SK-N-SH treated with all-trans-retinoic acid at 6 μM for 48 hours (cell line): ENCODE data around the gene PTPRCAP.

ENCODE experiments used
- ATAC-seq: fragments of 200-7000 bp; cut with Tn5 transposase; 3 replicates; pipeline ENCODE4 v1.9.1; 2020; ENCODE audit warnings: mild to moderate bottlenecking, moderate library complexity
- ARNTL ChIP-seq: fragments of 450-650 bp; formaldehyde crosslinking; IDR thresholded peaks from 2 replicates; pipeline ENCODE4 v1.5.0; 2020; ENCODE audit warnings: low read depth, mild to moderate bottlenecking, moderate library complexity, borderline replicate concordance
- BACH2 ChIP-seq: fragments of 250-450 bp; sonication (Bioruptor Pico); IDR thresholded peaks from 2 replicates; pipeline ENCODE4 v1.9.0; 2021; ENCODE audit warnings: mild to moderate bottlenecking, borderline replicate concordance
- CSDC2 ChIP-seq: fragments of 250-450 bp; sonication (Bioruptor Pico); IDR thresholded peaks from 2 replicates; pipeline ENCODE4 v1.5.0; 2020; ENCODE audit warnings: mild to moderate bottlenecking, moderate library complexity
- ESRRG ChIP-seq: fragments of 250-450 bp; sonication (Bioruptor Pico); IDR thresholded peaks from 2 replicates; pipeline ENCODE4 v1.6.1; 2021; ENCODE audit warnings: mild to moderate bottlenecking
- ISL1 ChIP-seq: fragments of 250-450 bp; sonication (Bioruptor Pico); IDR thresholded peaks from 2 replicates; pipeline ENCODE4 v2.1.2; 2022; ENCODE audit warnings: mild to moderate bottlenecking, moderate library complexity
- OSR1 ChIP-seq: fragments of 250-450 bp; sonication (Bioruptor Pico); IDR thresholded peaks from 2 replicates; pipeline ENCODE4 v1.8.0; 2022; ENCODE audit warnings: moderate library complexity, mild to moderate bottlenecking, inconsistent platforms
- RARB ChIP-seq: fragments of 250-450 bp; sonication (Bioruptor Pico); IDR thresholded peaks from 2 replicates; pipeline ENCODE4 v1.8.0; 2021; ENCODE audit warnings: mild to moderate bottlenecking, moderate library complexity
- SNAI2 ChIP-seq: fragments of 250-450 bp; sonication (Bioruptor Pico); IDR thresholded peaks from 2 replicates; pipeline ENCODE4 v1.5.0; 2020; ENCODE audit warnings: mild to moderate bottlenecking, moderate library complexity
- TCF4 ChIP-seq: fragments of 250-450 bp; sonication (Bioruptor Pico); IDR thresholded peaks from 2 replicates; pipeline ENCODE4 v1.8.0; 2021; ENCODE audit warnings: mild to moderate bottlenecking, moderate library complexity, borderline replicate concordance
- TOX ChIP-seq: fragments of 250-450 bp; sonication (Bioruptor Pico); IDR thresholded peaks from 2 replicates; pipeline ENCODE4 v1.8.0; 2021; ENCODE audit warnings: mild to moderate bottlenecking, moderate library complexity, borderline replicate concordance
- ZC3H10 ChIP-seq: fragments of 250-450 bp; sonication (Bioruptor Pico); IDR thresholded peaks from 2 replicates; pipeline ENCODE4 v1.5.1; 2021; ENCODE audit warnings: mild to moderate bottlenecking, moderate library complexity
- ZFP3 ChIP-seq: fragments of 250-450 bp; sonication (Bioruptor Pico); IDR thresholded peaks from 2 replicates; pipeline ENCODE4 v1.5.0; 2020; ENCODE audit warnings: mild to moderate bottlenecking, moderate library complexity
- ZFP30 ChIP-seq: fragments of 450-650 bp; formaldehyde crosslinking; IDR thresholded peaks from 2 replicates; pipeline ENCODE4 v1.5.0; 2022; ENCODE audit warnings: mild to moderate bottlenecking, moderate library complexity
- ZNF565 ChIP-seq: fragments of 450-650 bp; formaldehyde crosslinking; conservative IDR thresholded peaks from 2 replicates; pipeline ENCODE4 v1.5.0; 2020; ENCODE audit warnings: low read depth, mild to moderate bottlenecking, moderate library complexity
- ZNF70 ChIP-seq: fragments of 450-650 bp; formaldehyde crosslinking; IDR thresholded peaks from 2 replicates; pipeline ENCODE4 v1.5.0; 2020; ENCODE audit warnings: mild to moderate bottlenecking, moderate library complexity
- ZNF8 ChIP-seq: fragments of 450-650 bp; formaldehyde crosslinking; IDR thresholded peaks from 2 replicates; pipeline ENCODE4 v1.5.0; 2020; ENCODE audit warnings: mild to moderate bottlenecking, moderate library complexity
- TF ChIP-seq, protein P1 (sequence below): fragments of 250-450 bp; sonication (Bioruptor Pico); IDR thresholded peaks from 2 replicates; pipeline ENCODE4 v1.5.0; 2020; ENCODE audit warnings: mild to moderate bottlenecking, moderate library complexity
- TF ChIP-seq, protein P2 (sequence below): fragments of 250-450 bp; sonication (Bioruptor Pico); IDR thresholded peaks from 2 replicates; pipeline ENCODE4 v1.5.1; 2020; ENCODE audit warnings: low read depth, mild to moderate bottlenecking, moderate library complexity
- TF ChIP-seq, protein P3 (sequence below): fragments of 250-450 bp; sonication (Bioruptor Pico); IDR thresholded peaks from 2 replicates; pipeline ENCODE4 v1.5.1; 2021; ENCODE audit warnings: mild to moderate bottlenecking, moderate library complexity
- TF ChIP-seq, protein P4 (sequence below): fragments of 250-450 bp; sonication (Bioruptor Pico); IDR thresholded peaks from 2 replicates; pipeline ENCODE4 v1.8.0; 2020; ENCODE audit warnings: mild to moderate bottlenecking, moderate library complexity, borderline replicate concordance
- TF ChIP-seq, protein P5 (sequence below): fragments of 250-450 bp; sonication (Bioruptor Pico); IDR thresholded peaks from 2 replicates; pipeline ENCODE4 v1.8.0; 2021; ENCODE audit warnings: low read depth, mild to moderate bottlenecking, moderate library complexity, borderline replicate concordance

PTPRCAP gene

DNA sequence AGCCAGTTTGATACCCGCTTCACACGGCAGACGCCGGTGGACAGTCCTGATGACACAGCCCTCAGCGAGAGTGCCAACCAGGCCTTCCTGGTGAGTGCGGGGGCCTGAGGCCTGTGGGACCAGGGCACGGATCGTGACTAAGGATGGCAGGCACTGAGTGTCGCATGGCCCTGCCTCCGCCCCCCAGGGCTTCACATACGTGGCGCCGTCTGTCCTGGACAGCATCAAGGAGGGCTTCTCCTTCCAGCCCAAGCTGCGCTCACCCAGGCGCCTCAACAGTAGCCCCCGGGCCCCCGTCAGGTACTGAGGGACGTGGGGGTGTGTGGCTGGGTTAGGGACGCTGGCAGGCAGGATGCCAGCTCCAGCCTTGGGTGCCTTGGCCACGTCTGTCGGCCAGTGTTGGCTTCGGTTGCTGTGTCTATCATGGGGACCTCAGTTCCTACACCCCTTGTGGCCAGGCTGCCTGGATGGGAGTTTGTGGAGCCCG is 3.0 kb downstream of the PTPRCAP start:
- TF ChIP-seq, protein P1, sequence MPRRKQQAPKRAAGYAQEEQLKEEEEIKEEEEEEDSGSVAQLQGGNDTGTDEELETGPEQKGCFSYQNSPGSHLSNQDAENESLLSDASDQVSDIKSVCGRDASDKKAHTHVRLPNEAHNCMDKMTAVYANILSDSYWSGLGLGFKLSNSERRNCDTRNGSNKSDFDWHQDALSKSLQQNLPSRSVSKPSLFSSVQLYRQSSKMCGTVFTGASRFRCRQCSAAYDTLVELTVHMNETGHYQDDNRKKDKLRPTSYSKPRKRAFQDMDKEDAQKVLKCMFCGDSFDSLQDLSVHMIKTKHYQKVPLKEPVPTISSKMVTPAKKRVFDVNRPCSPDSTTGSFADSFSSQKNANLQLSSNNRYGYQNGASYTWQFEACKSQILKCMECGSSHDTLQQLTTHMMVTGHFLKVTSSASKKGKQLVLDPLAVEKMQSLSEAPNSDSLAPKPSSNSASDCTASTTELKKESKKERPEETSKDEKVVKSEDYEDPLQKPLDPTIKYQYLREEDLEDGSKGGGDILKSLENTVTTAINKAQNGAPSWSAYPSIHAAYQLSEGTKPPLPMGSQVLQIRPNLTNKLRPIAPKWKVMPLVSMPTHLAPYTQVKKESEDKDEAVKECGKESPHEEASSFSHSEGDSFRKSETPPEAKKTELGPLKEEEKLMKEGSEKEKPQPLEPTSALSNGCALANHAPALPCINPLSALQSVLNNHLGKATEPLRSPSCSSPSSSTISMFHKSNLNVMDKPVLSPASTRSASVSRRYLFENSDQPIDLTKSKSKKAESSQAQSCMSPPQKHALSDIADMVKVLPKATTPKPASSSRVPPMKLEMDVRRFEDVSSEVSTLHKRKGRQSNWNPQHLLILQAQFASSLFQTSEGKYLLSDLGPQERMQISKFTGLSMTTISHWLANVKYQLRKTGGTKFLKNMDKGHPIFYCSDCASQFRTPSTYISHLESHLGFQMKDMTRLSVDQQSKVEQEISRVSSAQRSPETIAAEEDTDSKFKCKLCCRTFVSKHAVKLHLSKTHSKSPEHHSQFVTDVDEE (CRISPR knock-in tag), result no peak
- no peak for TF ChIP-seq CSDC2
- TF ChIP-seq, protein P2, sequence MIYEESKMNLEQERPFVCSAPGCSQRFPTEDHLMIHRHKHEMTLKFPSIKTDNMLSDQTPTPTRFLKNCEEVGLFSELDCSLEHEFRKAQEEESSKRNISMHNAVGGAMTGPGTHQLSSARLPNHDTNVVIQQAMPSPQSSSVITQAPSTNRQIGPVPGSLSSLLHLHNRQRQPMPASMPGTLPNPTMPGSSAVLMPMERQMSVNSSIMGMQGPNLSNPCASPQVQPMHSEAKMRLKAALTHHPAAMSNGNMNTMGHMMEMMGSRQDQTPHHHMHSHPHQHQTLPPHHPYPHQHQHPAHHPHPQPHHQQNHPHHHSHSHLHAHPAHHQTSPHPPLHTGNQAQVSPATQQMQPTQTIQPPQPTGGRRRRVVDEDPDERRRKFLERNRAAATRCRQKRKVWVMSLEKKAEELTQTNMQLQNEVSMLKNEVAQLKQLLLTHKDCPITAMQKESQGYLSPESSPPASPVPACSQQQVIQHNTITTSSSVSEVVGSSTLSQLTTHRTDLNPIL (CRISPR knock-in tag), result no peak
- no peak for TF ChIP-seq ZFP3
- TF ChIP-seq ARNTL (CRISPR knock-in tag), result no peak
- TF ChIP-seq ZNF70 (CRISPR knock-in tag), result no peak
- TF ChIP-seq, protein P3, sequence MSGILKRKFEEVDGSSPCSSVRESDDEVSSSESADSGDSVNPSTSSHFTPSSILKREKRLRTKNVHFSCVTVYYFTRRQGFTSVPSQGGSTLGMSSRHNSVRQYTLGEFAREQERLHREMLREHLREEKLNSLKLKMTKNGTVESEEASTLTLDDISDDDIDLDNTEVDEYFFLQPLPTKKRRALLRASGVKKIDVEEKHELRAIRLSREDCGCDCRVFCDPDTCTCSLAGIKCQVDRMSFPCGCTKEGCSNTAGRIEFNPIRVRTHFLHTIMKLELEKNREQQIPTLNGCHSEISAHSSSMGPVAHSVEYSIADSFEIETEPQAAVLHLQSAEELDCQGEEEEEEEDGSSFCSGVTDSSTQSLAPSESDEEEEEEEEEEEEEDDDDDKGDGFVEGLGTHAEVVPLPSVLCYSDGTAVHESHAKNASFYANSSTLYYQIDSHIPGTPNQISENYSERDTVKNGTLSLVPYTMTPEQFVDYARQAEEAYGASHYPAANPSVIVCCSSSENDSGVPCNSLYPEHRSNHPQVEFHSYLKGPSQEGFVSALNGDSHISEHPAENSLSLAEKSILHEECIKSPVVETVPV (CRISPR knock-in tag), result no peak
- no peak for TF ChIP-seq OSR1 (CRISPR knock-in tag)
- no peak for TF ChIP-seq SNAI2
- no peak for TF ChIP-seq ZNF565
- TF ChIP-seq TCF4 (CRISPR knock-in tag), result no peak
- no peak for TF ChIP-seq ZNF8
- no peak for TF ChIP-seq BACH2 (CRISPR knock-in tag)
- TF ChIP-seq, protein P4, sequence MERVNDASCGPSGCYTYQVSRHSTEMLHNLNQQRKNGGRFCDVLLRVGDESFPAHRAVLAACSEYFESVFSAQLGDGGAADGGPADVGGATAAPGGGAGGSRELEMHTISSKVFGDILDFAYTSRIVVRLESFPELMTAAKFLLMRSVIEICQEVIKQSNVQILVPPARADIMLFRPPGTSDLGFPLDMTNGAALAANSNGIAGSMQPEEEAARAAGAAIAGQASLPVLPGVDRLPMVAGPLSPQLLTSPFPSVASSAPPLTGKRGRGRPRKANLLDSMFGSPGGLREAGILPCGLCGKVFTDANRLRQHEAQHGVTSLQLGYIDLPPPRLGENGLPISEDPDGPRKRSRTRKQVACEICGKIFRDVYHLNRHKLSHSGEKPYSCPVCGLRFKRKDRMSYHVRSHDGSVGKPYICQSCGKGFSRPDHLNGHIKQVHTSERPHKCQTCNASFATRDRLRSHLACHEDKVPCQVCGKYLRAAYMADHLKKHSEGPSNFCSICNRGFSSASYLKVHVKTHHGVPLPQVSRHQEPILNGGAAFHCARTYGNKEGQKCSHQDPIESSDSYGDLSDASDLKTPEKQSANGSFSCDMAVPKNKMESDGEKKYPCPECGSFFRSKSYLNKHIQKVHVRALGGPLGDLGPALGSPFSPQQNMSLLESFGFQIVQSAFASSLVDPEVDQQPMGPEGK (CRISPR knock-in tag), result no peak
- no peak for TF ChIP-seq ZFP30
- no peak for TF ChIP-seq TOX (CRISPR knock-in tag)
- no peak for TF ChIP-seq RARB (CRISPR knock-in tag)
- no peak for TF ChIP-seq ISL1 (CRISPR knock-in tag)
- TF ChIP-seq, protein P5, sequence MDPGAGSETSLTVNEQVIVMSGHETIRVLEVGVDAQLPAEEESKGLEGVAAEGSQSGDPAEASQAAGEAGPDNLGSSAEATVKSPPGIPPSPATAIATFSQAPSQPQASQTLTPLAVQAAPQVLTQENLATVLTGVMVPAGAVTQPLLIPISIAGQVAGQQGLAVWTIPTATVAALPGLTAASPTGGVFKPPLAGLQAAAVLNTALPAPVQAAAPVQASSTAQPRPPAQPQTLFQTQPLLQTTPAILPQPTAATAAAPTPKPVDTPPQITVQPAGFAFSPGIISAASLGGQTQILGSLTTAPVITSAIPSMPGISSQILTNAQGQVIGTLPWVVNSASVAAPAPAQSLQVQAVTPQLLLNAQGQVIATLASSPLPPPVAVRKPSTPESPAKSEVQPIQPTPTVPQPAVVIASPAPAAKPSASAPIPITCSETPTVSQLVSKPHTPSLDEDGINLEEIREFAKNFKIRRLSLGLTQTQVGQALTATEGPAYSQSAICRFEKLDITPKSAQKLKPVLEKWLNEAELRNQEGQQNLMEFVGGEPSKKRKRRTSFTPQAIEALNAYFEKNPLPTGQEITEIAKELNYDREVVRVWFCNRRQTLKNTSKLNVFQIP, result no peak
- no peak for ATAC-seq

DNA sequence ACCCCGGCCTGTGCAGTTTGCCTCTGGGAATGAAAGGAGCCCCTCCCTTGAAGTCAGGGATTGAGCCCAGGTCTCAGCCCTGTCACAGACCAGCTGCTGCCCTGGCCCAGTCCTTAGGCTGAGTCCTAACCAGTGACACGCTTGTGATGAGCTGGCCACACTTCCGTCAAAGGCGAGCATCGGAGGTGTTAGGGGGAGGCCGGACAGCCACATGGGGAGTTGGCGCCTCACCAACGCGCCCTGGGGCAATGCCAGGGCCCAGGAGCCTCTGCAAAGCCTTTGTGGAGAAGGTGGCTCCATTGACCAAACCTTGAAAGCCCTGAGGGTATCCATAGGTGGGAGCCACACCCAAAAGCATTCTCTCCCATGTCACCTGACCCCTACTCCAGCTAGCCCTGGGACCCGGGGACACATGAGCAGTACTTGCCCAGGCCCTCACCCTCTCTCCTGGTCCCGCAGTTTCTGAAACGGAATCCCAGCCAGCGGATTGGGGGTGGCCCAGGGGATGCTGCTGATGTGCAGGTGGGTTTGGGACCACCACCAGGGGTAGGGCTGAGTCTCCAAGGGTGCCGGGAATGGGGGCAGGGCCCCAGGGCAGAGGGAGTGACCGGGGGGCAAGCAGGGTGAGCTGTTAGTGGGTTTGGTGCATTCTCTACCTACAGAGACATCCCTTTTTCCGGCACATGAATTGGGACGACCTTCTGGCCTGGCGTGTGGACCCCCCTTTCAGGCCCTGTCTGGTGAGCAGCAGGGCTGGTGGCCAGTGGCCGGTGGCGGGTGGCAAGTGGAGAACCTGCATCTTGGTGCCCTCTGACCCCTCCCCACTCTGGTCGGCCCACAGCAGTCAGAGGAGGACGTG is 3.7 kb downstream of the PTPRCAP start:
- no peak for ATAC-seq
- TF ChIP-seq, protein P1 (CRISPR knock-in tag), result no peak
- TF ChIP-seq ZC3H10 (CRISPR knock-in tag) (no peak), TOX (CRISPR knock-in tag) (no peak), ZNF565 (no peak), ESRRG (CRISPR knock-in tag) (no peak)
- TF ChIP-seq, protein P5, result no peak
- TF ChIP-seq, all 23 proteins: peak for 0
